Measurements from ENCODE around the gene SYT2.

GRCh38 chr1:202733251-202733650 is 23.0 kb upstream of the SYT2 start:
- TF ChIP-seq IRF1 (CRISPR knock-in tag; IDR thresholded peaks at IDR 0.05) (no peak), ARID4B (CRISPR knock-in tag; IDR thresholded peaks at IDR 0.05; ENCODE audit: borderline replicate concordance) (no peak), CTCF (IDR thresholded peaks at IDR 0.05) (no peak), PRDM15 (CRISPR knock-in tag; IDR thresholded peaks at IDR 0.05) (no peak), USF2 (CRISPR knock-in tag; IDR thresholded peaks at IDR 0.05) (no peak), STAT6 (CRISPR knock-in tag; conservative IDR thresholded peaks at IDR 0.05; ENCODE audit: low read depth) (no peak), ZNF671 (CRISPR knock-in tag; IDR thresholded peaks at IDR 0.05) (no peak), ZNF219 (CRISPR knock-in tag; IDR thresholded peaks at IDR 0.05; ENCODE audit: borderline replicate concordance) (no peak), NR3C1 (CRISPR knock-in tag; conservative IDR thresholded peaks at IDR 0.05; ENCODE audit: low read depth) (no peak), ELF4 (CRISPR knock-in tag; IDR thresholded peaks at IDR 0.05; ENCODE audit: low read depth) (no peak), SP1 (CRISPR knock-in tag; conservative IDR thresholded peaks at IDR 0.05) (no peak), KAT7 (CRISPR knock-in tag; IDR thresholded peaks at IDR 0.05; ENCODE audit: borderline replicate concordance) (no peak), TEAD4 (CRISPR knock-in tag; IDR thresholded peaks at IDR 0.05) (no peak)

Data from WTC11 (cell line).